ENCODE measurements around the gene FKBP14.

FKBP14 gene

DNA sequence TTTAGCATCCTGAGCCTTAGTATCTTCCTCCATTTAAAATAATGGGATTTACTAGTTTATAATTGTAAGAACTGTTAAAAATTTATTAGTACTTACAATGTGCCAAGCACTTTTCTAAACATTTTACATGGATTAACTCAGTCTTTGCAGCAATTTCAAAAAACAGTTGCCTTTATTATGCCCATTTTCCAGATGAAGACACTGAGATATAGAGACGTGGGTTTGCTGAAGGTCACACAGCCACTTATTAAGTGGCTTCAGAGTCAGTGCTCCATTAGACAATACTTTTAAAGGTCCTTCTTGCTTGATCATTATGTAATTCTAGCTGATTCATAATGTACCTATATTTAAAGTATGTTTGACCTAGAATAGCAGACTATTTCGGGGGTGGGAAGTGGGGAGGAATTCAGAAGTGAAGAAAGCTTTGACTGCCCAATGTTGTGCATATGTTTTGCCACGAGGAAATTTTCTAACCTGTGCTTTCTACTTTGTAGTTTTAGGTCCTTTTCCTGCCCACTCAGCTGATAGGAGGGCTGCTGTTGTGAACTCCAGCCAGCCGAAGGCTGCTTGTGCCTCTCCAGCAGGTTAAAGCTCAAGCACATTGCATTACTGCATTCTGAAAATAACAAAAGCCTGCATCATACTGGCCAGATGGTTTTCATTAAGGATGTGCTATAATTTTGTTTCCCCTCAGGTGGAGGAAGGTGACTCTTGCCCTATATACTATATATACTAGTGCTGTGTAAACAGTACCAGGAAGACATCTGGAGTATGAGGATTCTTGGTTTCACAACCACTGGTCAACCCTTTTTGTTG, 6.0 kb upstream of the FKBP14 start:
- no peak for DNase-seq (ENCODE audit: low spot score)

DNA sequence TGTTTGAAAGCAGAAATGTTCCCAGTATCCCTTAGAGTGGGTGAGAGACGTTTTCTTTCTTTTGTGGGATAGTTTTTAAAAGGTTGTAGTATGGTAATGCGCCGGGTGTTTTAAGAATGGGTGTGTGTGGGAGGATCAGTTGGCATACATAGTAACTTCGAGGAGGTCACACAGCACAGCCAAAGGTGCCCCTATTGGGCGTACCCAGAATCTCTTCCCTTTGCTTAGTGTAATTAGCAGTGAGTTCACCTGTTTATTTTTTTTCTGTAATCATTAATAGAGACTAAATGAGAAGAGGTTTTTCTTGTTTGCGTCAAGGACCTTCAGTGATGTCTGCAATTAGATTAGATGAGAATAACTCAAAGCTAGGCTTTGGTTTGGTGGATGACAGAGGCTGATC, 3.2 kb upstream of the FKBP14 start:
- peak; percentile 12 for DNase-seq (ENCODE audit: low spot score)

DNA sequence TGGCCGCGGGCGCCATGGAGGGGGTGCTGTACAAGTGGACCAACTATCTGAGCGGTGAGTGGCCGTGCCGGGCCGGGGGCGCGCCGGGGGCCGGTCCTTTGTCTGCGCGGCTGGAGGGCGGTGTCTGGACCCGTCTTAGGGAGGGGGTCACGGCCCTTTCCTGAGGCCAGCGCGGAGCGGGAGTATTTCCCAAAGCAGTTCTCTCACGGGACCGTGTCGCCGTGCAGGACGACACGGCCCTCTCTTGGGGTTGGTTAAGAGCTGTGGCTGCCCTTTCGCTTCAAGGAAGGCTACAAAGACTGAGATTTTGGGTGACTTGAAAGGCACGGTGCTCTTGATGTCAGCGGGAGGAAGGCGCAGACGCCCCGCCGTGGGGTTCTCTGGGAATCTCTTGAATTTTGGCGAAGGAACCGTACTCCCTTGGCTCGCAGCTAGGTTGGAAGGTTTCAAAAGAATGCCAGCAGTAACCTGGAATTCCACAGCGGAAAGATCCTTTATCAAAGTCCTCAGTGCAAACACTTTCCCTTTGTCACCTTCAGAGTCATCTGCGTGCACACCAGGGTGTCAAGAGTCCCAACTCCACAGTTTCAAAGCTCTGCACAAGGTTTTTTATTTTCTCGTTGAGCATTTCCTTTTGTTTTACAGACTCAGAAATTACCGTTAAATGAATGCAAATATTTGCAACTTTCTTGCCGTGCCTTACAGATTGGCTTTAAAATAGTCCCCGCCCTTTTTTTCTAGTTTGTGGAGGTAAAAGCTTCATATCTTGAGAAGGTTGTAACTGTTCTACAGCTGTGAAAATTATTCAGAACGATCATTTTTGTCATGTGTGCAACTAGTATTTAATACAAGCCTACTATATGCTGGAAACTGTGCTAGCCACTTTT, 2.5 kb upstream of the FKBP14 start:
- DNase-seq (ENCODE audit: low spot score): peak; percentile 50

DNA sequence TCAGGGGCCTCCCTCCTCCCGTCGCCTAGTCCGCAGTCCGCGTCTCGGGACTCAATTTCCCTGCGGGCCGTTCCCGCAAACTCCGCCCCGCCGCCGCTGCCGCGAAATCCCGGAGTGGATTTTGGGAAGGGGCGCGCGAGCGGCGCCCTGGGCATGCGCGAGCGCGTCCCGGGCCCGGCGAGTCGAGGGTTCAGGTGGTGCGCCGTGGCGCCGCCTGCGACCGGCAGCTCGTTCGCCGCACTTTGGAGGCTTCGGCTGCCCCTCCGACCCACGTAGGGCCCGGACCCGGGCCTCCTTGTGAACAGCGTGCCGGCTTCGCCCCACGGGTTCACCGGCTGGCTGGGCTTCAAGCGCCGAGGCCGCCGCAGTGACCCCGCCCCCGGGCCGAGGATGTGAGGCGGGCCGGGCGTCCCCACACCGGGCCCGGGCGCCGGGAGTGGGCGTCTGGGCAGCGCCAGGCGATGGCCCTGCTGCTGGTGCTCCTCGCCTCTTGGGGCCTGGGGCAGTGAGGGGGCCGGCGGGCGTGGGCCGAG, 1.8 kb upstream of the FKBP14 start, which contains the start of gene PLEKHA8:
TSS of gene PLEKHA8 (plus strand) at position 197 of the 533 bp plus-strand sequence. CDS start 351 bp downstream, outside the sequence.
- DNase-seq (ENCODE audit: low spot score): peak; percentile 89

DNA sequence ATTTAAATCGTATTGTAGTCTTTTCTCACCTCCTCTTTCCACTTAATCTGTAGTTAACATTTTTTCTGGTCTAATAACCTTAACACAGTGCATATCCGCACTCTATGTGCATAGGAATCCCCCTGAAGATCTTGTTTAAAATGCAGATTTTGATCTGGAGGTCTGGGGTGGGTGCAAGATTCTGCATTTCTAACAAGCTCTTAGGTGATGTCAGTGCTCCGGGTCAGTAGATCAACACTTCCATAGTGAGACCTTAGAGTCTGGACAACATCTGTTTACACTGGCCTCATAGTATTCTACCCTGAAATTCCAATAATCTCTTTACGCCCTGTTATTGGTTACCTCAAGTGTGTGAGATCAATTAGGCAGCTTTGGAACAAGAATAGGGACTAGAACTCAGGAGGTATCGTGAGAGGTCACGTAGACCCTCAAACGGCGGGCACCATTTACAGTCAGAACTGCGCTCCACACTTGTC, 1.3 kb upstream of the FKBP14 start:
- DNase-seq (ENCODE audit: low spot score): no peak

DNA sequence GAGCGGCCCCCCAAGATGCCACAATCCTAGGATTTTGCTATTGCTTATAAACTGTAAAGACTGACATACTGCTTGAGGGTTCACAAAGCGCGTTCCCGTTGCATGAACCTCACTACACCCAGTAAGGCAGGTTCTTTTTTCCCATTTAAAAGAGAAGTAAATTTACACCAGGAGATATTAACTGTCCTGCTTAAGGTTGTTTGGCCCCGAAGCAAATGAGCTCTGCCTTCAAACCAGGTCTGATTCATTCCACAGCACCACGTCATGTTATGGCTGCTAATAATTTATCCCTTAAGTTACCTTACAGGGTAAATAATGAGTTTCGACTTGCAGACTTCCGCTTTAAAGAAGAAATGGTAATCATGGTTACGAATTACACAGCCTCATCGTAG, 559 bp upstream of the FKBP14 start:
- peak; percentile 74 for DNase-seq (ENCODE audit: low spot score)

DNA sequence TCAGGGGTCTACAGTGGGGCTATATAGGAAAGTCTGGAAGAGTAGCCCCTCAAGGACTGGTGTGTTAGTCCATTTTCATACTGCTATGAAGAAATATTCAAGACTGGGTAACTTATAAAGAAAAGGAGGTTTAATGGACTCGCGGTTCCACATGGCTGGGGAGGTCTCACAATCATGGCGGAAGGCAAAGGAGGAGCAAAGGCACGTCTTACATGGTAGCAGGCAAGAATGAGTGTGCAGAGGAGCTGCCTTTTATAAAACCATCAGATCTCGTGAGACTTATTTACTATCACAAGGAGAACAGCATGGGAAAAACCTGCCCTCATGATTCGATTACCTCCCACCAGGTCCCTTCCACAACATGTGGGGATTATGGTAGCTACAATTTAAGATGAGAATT, 3.0 kb downstream of the FKBP14 start:
- DNase-seq (ENCODE audit: low spot score): no peak

DNA sequence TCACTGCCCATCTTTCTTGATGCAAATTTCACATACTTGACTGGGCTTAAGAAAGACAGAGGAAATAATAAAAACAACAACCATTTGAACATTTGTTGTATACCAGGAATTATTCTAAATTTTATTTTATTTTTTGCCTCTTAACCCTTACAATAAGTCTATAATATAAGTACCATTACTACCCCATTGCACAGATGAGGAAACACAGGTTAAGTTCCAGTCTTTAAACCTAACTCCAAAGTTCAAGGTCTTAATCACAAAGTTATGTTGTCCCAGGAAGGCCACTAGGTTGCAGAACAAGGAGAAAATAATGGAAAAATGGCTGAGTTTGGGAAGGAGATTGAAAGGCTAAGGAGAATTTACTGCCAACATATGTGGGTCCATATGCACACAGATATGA, 3.5 kb downstream of the FKBP14 start:
- DNase-seq (ENCODE audit: low spot score): no peak

DNA sequence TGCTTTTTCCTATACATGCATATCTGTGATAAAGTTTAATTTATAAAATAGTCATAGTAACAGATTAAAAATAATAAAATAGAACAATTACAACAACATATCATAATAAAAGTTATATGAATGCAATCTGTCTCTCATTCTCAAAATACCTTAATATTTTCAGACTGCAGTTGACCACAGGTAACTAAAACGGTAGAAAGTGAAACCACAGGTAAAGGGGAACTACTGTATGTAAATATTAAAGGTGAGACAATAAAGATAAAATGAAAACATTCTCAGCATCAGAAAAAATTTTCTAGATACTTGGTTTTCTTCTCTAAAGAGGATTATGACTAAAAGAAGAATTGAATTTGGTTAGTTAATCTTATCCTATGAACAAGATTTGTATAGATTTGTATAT, 6.0 kb downstream of the FKBP14 start:
- no peak for DNase-seq (ENCODE audit: low spot score)

DNA sequence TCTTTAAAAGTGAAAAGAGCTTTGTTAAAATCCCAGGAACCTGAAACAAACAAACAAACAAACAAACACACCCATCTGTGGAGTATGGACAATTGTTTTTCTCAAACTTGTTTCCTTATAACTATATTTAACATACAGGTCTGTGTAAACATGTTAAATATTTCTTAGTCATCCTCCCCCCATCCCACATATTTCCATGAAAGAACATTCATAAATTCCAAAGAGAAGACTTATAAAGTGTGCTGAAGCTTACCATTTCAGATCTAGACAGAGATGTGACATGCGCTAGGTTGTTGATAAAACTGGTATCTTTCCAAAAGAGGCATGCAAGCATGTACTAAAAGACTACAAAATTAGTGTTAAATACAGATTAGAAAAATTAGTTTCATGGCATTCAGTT, 6.5 kb downstream of the FKBP14 start:
- no peak for DNase-seq (ENCODE audit: low spot score)

DNA sequence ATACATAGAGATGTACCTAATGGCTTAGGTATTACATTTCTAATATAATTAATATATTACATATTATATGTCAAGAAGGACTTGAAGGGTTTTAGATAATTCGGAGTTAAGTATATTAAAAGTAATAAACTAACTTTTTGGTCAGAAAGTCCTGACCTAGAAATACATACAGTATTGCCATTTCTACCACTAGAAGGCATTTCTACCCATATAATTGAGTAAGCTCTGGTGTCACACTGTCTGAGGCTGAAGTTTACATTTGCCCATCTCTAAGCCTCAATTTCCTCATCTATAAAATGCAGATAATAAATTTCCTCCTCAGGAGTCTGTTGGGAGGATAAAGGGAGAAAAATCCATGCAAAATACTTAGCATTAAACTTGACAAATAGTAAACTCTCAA, 7.1 kb downstream of the FKBP14 start:
- DNase-seq (ENCODE audit: low spot score): no peak

DNA sequence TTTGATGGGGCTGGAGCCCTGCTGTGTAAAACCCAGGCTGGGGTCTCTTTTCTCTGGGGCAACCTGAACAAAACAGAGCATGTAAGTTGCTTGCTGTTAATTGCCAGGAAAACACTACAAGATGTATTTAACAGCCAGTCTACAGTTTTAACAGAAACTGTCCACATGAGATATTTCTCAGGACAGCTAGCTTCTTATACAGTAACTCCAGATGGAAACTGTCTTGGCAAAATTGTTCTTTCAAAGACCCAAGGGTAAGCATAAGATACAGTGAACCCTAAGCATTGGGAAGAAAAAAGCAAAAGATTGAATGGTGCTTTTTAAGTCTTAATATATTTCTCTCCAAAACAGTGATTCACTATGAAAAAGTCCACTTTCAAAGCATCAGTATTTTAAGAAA, 8.1 kb downstream of the FKBP14 start:
- DNase-seq (ENCODE audit: low spot score): no peak

DNA sequence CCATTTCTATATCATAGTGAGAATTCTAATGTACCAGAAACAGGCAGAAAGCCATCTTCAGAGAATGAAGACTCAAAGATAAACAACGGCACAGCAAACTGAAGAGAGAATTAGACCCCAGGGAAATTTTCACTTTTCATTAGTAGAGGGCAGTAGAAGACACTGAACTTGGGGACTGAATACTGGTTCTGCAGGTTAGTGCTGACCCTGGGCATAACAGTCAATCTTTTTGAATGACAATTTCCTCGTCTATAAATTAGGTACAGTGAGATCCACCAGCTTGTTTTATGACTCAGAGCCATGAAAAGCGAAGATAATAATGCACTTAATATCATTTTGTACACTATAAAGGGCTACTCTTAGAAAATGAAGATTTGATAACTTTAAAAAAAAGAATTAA, 13.7 kb downstream of the FKBP14 start:
- DNase-seq (ENCODE audit: low spot score): no peak

DNA sequence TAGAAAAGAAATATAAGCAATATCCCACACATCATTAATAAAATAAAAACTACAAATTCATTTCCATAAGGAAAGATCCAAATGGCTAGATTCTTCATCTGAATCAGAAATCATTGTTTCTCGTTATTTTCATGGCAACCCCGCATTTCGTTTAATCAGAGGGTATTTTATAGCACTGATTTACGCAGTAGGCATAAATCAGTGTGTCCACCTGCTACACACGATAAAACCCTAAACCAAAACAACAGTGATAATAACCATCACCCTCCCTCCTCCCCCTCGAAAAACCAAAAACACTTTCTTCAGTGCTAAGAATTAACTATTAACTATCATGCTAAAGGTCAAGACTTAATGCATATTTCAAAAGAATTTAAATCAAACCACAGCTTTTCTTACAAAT, 16.5 kb downstream of the FKBP14 start:
- DNase-seq (ENCODE audit: low spot score): no peak

DNA sequence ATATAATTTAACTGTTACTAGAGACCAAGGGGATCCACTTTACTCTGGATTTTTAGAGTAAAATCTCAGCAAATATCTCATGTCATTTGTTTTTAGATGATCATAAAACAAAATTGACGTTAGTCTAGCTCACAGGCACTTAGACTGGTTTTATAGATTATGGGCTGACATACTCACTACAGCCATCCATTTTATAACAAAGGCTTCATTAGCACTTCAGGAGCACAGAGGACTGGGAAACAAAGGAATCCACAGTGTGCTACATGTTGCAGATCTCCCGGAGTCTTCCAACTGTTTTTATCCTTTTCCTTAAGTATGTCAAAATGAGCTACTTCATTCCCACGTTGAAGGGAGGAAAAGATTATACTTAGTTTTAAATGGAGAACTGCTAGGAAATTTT, 21.0 kb downstream of the FKBP14 start:
- no peak for DNase-seq (ENCODE audit: low spot score)

DNA sequence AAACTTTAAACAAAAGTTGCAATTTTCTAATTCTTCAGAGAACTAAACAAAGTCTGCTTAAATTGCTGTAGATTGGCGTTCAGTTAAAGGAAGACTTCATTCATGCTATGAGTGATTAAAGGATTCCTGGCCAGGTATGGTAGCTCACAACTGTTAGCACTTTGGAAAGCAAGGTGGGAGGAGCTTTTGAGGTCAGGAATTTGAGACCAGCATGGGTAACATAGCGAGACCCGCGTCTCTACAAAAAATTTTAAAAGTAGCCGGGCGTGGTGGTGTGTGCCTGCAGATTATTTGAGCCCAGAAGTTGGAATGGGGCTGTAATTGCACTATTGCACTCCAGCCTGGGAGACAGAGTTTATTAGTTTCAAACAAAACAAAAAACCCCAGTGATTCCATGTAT, 23.4 kb downstream of the FKBP14 start:
- DNase-seq (ENCODE audit: low spot score): no peak

DNA sequence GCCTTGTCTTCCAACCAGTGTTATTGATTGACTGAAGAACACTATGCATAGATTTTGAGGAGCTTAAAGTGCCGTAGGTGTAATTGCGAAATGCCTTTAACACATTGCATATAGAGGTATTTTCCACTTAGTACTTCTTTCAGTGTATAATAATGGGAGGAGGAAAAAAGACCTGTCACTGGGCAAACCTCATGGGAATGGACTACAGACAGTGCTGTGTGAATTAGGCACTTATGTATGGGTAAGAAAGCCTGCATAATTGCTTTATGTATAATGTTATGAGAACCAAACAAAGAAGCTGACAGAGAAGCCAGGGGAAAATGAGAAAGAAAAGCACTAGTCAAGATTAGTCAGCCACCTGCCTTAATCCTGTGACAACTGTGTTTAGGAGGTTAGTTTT, 24.5 kb downstream of the FKBP14 start:
- no peak for DNase-seq (ENCODE audit: low spot score)

DNA sequence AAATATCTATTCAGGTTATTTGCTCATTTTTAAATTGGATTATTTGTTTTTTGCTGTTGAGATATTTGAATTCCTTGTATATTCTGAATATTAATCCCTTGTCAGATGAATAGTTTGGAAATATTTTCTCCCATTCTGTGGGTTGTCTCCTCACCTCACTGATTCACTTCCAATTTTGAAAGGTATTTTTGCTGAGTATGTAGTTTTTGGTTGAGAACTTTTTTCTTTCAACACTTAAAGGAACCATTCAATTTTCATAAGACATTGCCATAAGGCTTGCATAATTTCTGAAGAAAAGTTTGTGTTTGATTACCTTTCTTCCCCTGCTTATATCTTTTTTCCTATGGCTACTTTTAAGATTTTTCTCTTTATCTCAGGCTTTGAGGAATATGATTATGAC, 28.0 kb downstream of the FKBP14 start:
- no peak for DNase-seq (ENCODE audit: low spot score)

DNA sequence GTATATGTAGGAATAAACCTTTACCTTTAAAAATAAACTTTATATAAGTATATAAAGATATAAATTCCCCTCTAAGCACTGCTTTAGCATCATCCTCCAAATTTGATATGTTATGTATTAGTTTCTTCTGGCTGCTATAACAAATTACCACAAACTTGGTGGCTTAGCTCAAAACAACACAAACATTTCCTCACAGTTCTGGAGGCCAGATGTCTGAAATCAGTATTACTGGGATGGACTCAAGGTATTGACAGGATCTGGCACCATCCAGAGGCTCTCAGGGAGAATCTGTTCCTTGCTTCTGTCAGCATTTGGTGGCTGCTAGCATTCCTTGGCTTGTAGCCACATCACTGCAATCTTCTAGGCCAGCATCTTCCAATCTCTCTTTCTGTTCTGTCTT, 30.2 kb downstream of the FKBP14 start:
- no peak for DNase-seq (ENCODE audit: low spot score)

DNA sequence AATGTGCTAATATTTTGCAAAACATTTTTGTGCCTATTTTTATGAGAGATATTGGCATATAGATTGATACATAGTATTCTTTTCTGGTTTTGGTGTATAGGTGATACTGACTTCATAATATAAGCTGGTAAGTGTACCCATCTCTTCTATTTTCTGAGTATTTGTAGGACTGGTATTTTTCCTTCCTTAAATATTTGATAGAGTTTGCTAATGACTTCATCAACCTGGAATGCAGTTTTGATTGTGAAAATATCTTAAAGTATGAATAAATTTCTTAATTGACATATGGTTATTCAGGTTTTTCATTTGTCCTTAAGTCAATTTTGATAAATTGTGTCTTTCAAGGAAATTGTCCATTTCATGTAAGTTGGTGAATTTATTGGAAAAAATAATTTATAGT, 30.9 kb downstream of the FKBP14 start:
- DNase-seq (ENCODE audit: low spot score): no peak

DNA sequence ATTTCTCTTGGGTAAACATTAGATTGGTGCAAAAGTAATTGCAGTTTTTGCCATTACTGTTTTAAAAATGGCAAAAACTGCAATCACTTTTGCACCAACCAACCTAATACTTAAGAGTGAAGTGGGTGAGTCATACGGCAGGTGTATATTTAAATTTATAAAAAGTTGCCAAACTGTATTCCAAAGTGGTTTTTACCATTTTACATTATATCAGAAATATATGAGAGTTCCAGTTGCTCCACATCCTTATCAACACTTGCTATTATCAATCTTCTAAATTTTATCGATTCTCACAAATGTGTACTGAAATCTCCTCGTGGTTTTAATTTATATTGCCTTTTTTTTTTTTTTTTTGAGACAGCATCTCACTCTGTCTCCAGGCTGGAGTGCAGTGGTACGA, 33.4 kb downstream of the FKBP14 start:
- DNase-seq (ENCODE audit: low spot score): no peak

DNA sequence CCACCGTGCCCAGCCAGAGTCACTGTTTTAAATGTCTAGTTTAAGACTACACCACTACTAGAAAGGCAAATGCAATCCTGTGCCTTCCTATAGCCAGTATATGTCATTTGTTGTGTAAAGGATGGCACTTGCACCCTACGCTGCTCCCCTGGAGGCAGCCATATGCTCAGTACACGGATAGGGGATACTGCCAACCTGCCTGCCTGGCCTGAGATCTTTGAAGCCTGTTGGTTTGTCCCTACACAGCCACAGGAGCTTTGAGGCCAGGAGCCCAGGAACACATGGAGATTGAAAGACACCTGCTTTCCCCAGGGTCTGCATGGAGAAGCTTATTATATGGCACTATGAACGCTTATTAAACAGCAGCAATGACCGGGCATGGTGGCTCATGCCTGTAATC, 34.6 kb downstream of the FKBP14 start:
- DNase-seq (ENCODE audit: low spot score): no peak

DNA sequence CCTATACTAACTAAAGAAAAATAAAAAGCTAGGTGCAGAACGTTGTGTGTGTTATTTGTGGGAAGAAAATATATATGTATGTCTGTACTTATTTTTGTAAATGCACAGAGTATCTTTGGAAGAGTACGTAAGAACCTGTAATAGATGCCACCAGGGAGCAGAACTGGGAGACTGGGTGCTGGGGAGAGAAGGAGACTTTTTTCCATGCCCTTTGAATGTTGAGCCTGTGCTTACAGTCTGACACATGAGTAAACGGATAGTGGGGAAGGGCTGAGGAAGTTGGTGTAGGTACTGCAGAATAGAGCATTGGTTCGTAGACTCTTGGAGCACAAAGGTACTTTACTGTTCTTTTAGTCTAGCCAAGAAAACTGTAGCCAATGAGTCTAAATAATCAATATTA, 35.6 kb downstream of the FKBP14 start:
- DNase-seq (ENCODE audit: low spot score): no peak
